GM10248 (cell line): ENCODE measurements around the gene STKLD1.
"Not testable (repeated sequence)": the region's sequence is repeated elsewhere in the genome, so short reads cannot be mapped to it uniquely, and the experiment has no call there.

Experiments
- CTCF ChIA-PET: fragments of 300-600 bp; sonication (Branson Sonifier 250); formaldehyde crosslinking; extraction: SDS; loops from one replicate; lab custom pipeline; 2021; ENCODE audit warnings: antibody characterized with exemption; lab: Yijun Ruan, JAX
- POLR2A ChIA-PET: fragments of 350-650 bp; sonication (Branson Sonifier 250); formaldehyde crosslinking; extraction: SDS; loops from one replicate; lab custom pipeline; 2020; ENCODE audit warnings: antibody characterized with exemption; lab: Yijun Ruan, JAX
- DNase-seq: peaks from one replicate; pipeline ENCODE4 v3.0.0; 2012; ENCODE audit errors: extremely low spot score
- TF ChIP-seq, protein P1 (sequence below): IDR thresholded peaks from 2 replicates; pipeline ENCODE4 v1.5.1; 2012; ENCODE audit warnings: mild to moderate bottlenecking, low read depth; ENCODE audit errors: extremely low read depth, missing control alignments, control extremely low read depth

STKLD1 gene

DNA sequence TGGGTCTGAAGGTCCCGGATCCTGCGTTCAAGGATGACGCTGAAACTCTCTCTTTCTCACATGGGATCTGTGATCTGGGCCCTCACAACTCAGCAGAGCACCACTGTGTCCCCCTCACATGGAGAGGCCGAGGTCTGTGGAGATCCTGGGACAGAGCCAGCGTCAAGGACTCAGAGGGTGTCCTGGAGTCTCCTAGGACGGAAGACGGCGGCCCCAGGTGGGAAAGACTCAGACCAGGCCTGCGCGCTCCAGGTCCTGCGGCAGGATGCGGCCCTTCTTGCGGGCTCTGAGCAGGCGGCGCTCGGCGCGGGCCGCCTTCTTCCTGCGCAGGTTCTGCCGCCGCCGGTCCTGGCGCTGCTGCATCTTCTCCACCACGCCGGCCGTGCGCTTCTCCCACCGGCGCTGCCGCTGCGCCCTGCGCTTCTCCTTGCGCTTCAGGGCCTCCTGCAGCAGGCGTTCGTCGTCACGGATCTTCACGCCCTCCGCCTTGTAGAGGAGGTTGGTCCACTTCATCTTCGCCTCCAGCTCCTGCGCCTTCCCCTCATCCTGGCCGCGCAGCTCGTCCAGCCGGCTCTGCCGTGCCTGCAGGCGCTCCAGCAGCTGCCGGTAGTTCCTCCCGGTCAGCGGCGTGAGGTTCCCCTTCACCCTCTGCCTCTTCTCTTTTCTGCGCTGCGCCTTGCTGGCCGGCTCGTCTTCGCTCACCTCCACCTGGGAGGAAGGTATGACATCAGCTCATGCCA lies 44.4 kb upstream of the STKLD1 start:
- ChIA-PET CTCF (interaction anchor here (0.7 to 2.6 kb wide), 4 partner anchors 11 to 146 kb away, joined by 3 to 14 read pairs (median 3); no protein-coding TSS in a partner anchor), POLR2A (interaction anchor here (0.6 to 1.0 kb wide), 2 partner anchors 15 to 84 kb away, joined by 3 read pairs; no protein-coding TSS in a partner anchor)
- TF ChIP-seq, protein P1, sequence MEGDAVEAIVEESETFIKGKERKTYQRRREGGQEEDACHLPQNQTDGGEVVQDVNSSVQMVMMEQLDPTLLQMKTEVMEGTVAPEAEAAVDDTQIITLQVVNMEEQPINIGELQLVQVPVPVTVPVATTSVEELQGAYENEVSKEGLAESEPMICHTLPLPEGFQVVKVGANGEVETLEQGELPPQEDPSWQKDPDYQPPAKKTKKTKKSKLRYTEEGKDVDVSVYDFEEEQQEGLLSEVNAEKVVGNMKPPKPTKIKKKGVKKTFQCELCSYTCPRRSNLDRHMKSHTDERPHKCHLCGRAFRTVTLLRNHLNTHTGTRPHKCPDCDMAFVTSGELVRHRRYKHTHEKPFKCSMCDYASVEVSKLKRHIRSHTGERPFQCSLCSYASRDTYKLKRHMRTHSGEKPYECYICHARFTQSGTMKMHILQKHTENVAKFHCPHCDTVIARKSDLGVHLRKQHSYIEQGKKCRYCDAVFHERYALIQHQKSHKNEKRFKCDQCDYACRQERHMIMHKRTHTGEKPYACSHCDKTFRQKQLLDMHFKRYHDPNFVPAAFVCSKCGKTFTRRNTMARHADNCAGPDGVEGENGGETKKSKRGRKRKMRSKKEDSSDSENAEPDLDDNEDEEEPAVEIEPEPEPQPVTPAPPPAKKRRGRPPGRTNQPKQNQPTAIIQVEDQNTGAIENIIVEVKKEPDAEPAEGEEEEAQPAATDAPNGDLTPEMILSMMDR: no peak
- DNase-seq: no peak

DNA sequence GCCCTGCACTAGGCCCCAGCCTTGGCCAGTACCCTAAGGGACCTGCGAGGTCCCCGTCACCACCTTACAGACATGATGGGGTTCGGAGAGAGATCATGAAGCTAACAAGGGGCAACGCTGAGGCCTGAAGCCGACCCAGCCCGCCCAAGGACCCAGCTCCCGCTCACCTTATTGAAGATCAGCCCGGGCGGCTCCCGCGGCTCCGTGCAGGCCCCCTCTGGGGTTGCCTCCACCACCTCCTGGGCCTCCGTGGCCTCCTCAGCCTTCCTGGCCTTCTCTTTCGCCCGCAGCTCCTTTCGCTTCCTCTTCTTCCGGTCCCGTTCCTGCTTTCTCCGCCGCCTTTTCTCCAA lies 43.8 kb upstream of the STKLD1 start:
- ChIA-PET CTCF (interaction anchor here (0.7 to 1.3 kb wide), 5 partner anchors 10 to 146 kb away, joined by 3 read pairs; no protein-coding TSS in a partner anchor), POLR2A (interaction anchor here (0.6 to 1.0 kb wide), 2 partner anchors 14 to 1018 kb away, joined by 3 read pairs; no protein-coding TSS in a partner anchor)
- TF ChIP-seq, protein P1: no peak
- DNase-seq: no peak

DNA sequence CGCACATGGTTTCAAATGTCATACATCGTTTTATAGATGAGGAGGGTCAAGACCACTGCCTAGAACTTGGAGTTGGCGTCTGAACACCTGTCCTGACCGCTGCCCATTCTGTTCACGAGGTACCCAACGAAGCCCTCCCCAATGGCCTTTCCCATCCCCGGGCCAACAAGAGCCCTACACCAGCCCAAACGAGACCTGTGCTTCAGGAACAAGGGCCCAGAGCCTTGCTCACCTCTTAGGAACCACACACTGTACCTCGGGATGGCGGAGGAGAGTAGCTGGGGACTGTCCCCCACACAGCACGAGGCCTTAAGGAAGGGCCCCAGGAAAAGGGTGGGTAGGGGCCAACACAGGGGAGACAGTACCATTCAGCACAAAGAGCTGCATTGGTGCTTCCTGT lies 43.2 kb upstream of the STKLD1 start:
- CTCF ChIA-PET: interaction anchor here (0.7 to 1.3 kb wide), 4 partner anchors 9 to 146 kb away, joined by 3 to 4 read pairs (median 3); no protein-coding TSS in a partner anchor
- POLR2A ChIA-PET: interaction anchor here (0.6 kb wide), 1 partner anchor 1017 kb away, joined by 3 read pairs; no protein-coding TSS in a partner anchor
- TF ChIP-seq, protein P1: no peak
- no peak for DNase-seq

DNA sequence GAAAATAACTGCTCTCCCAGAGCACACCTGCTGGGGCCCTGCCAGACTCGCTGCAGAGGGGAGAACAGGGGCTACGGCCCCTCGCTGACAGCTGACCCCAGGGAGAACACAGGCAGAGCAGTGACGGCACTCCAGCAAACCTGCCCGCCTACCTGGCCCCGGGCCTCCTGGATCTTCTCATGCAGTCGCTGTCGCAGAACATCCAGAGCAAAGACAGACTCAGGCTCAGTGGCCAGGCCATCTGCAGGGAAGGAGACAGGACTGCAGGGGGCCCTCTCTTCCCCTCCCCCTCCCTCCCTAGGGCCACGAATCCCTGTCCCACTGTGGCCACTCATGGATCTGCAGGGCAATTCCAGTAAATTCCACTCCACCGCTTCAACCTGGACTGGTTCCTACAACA lies 42.6 kb upstream of the STKLD1 start:
- TF ChIP-seq, protein P1: no peak
- DNase-seq: no peak
- ChIA-PET POLR2A (no interaction called here), CTCF (interaction anchor here (1.1 to 1.3 kb wide), 4 partner anchors 8 to 153 kb away, joined by 3 to 4 read pairs (median 4); no protein-coding TSS in a partner anchor)

DNA sequence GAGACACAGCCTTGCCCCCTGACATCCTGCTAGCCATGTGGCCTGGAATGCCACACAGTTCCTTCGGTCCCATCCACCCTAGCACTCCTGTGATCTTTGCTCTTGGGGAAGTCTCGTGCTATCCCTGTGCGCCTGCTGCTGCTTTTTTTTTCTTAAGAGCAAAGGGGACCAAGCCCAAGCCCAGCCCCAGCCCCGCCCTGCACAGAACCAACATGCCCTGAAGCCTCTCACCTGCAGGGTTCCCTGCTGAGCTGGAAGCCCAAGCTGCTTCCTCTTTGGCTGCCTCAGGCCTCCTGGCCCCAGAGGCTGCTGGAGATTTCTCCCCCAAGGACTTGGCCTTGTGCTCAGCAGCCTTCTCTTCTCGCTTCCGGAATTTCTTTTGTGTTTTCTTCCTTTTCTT lies 42.0 kb upstream of the STKLD1 start:
- DNase-seq: no peak
- ChIA-PET POLR2A (no interaction called here), CTCF (interaction anchor here (1.3 kb wide), 3 partner anchors 9 to 153 kb away, joined by 3 to 4 read pairs (median 4); no protein-coding TSS in a partner anchor)
- TF ChIP-seq, protein P1: no peak

DNA sequence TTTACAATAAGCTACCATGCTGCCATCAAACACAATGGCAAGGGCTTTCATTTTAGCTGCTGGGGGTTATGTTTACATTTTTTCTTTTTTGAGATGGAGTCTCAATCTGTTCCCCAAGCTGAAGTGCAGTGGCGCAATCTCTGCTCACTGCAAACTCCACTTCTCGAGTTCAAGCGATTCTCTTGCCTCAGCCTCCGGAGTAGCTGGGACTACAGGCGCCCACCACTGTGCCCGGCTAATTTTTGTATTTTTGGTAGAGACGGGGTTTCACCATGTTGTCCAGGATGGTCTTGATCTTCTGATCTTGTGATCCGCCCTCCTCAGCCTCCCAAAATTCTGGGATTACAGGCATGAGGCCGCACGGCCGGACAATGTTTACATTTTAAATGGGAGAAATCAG lies 41.3 kb upstream of the STKLD1 start:
- CTCF ChIA-PET: interaction anchor here (1.3 kb wide), 2 partner anchors 9 to 154 kb away, joined by 3 to 4 read pairs; no protein-coding TSS in a partner anchor
- DNase-seq: not testable (repeated sequence)
- POLR2A ChIA-PET: interaction anchor here (0.7 kb wide), 1 partner anchor 14 kb away, joined by 3 read pairs; no protein-coding TSS in a partner anchor
